Common myeloid progenitor, CD34-positive (primary cell): ENCODE measurements around the gene PNPLA8.

Experiments
- CTCF ChIA-PET: fragments of 350-600 bp; sonication (Branson Sonifier 250); formaldehyde crosslinking; loops from one replicate; lab custom pipeline; 2021; ENCODE audit warnings: antibody characterized with exemption; lab: Charles Lee
- POLR2A ChIA-PET: fragments of 350-600 bp; sonication (Branson Sonifier 250); formaldehyde crosslinking; loops from one replicate; lab custom pipeline; 2021; ENCODE audit warnings: antibody characterized with exemption; lab: Charles Lee
- DNase-seq, 3 donors: peaks; one replicate each; pipeline versions ENCODE4 v3.0.0 to v3.0.0-alpha.2; 2013
- H3K27ac ChIP-seq, 2 experiments: 1 replicate in 1 of 2; 2 replicates in 1 of 2; pipeline ENCODE4 v1.7.0; 2013; ENCODE audit warnings: inconsistent platforms in 2 of 2, low read length in 2 of 2, mild to moderate bottlenecking in 2 of 2, low read depth in 1 of 2, moderate library complexity in 1 of 2; ENCODE audit not compliant: severe bottlenecking in 2 of 2, insufficient read depth in 1 of 2, poor library complexity in 1 of 2
- H3K27me3 ChIP-seq, 5 experiments: replicated peaks in 2 of 5; 1 replicate in 3 of 5; 2 replicates in 2 of 5; pipeline versions ENCODE4 v1.6.1 to v1.7.0; 2013; ENCODE audit warnings: low read length in 4 of 5, mild to moderate bottlenecking in 2 of 5, moderate library complexity in 2 of 5, inconsistent platforms in 1 of 5; ENCODE audit not compliant: insufficient read depth in 5 of 5, control insufficient read depth in 4 of 5
- H3K36me3 ChIP-seq, 4 experiments: 1 replicate in 2 of 4; 2 replicates in 2 of 4; pipeline versions ENCODE4 v1.6.1 to v1.7.0; 2013; ENCODE audit warnings: low read length in 3 of 4, control low read depth in 1 of 4, mild to moderate bottlenecking in 1 of 4; ENCODE audit not compliant: control insufficient read depth in 4 of 4, insufficient read depth in 4 of 4
- H3K4me1 ChIP-seq, 4 experiments: 1 replicate in 3 of 4; 2 replicates in 1 of 4; pipeline versions ENCODE4 v1.6.1 to v1.7.1; 2013; ENCODE audit warnings: low read length in 3 of 4, mild to moderate bottlenecking in 3 of 4, control low read depth in 1 of 4, inconsistent platforms in 1 of 4, moderate library complexity in 1 of 4; ENCODE audit not compliant: control insufficient read depth in 4 of 4, insufficient read depth in 4 of 4; ENCODE audit errors: control extremely low read depth in 1 of 4
- H3K4me3 ChIP-seq, 7 experiments: 1 replicate in 4 of 7; 2 replicates in 3 of 7; pipeline versions ENCODE4 v1.5.1 to v1.7.0; 2013; ENCODE audit warnings: mild to moderate bottlenecking in 7 of 7, low read length in 6 of 7, moderate library complexity in 6 of 7, inconsistent platforms in 2 of 7, low read depth in 2 of 7, control low read depth in 1 of 7; ENCODE audit not compliant: insufficient read depth in 4 of 7, control insufficient read depth in 1 of 7; ENCODE audit errors: extremely low read depth in 1 of 7
- H3K9me3 ChIP-seq, 5 experiments: 1 replicate in 4 of 5; 2 replicates in 1 of 5; pipeline versions ENCODE4 v1.6.1 to v1.7.1; 2013; ENCODE audit warnings: low read length in 4 of 5, mild to moderate bottlenecking in 2 of 5, inconsistent platforms in 1 of 5, low read depth in 1 of 5, moderate library complexity in 1 of 5; ENCODE audit not compliant: control insufficient read depth in 4 of 5, insufficient read depth in 2 of 5; ENCODE audit errors: control extremely low read depth in 1 of 5
- WGBS: methylation state at CpG from one replicate; pipeline ENCODE4 v1.1.5; 2013; ENCODE audit not compliant: insufficient coverage; 5-methylcytosine and 5-hydroxymethylcytosine counted together

Gene PNPLA8

DNA sequence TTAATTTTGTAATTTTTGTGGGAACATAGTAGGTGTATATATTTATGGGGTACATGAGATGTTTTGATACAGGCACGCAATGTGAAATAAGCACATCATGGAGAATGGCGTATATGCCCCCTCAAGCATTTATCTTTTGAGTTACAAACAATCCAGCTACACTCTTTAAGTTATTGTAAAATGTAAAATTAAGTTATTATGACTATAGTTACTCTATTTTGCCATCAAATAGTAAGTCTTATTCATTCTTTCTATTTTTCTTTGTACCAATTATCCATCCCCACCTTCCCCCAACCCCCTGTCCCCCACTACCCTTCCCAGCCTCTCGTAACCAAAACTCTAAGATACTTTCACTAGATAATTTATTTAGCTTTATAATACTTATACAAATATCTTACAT is 7.8 kb upstream of the PNPLA8 start:
- no CpG with 5 or more reads among the region's 3 CpGs for WGBS
- Histone ChIP-seq H3K4me3 (no peak overlapping the region), H3K36me3 (no peaks in the 10 kb centered on the region), H3K4me1 (peaks cover 4 to 21% (median 8%) of the 10 kb centered on the region in 4 experiments), H3K27ac (no peak overlapping the region), H3K27me3 (no peaks in the 10 kb centered on the region), H3K9me3 (no peaks in the 10 kb centered on the region)
- ChIA-PET CTCF (no interaction called here), POLR2A (no interaction called here)
- no peak for DNase-seq

- H3K4me3 ChIP-seq, result no peak overlapping the region
- 92% methylated on average over 3 of the region's 3 CpGs for WGBS
- H3K36me3 ChIP-seq, result no peaks in the 10 kb centered on the region
- H3K9me3 ChIP-seq, result no peaks in the 10 kb centered on the region
- peaks cover 5 to 21% (median 12%) of the 10 kb centered on the region in 4 experiments for H3K4me1 ChIP-seq
- peak in 1 of 3 donors; percentile 17 for DNase-seq
- POLR2A ChIA-PET, result no interaction called here
- H3K27me3 ChIP-seq, result no peaks in the 10 kb centered on the region
- no peak overlapping the region for H3K27ac ChIP-seq
- CTCF ChIA-PET, result no interaction called here
These were observed 3.4 kb upstream of the PNPLA8 start for GRCh38 chr7:108529341-108529740.

DNA sequence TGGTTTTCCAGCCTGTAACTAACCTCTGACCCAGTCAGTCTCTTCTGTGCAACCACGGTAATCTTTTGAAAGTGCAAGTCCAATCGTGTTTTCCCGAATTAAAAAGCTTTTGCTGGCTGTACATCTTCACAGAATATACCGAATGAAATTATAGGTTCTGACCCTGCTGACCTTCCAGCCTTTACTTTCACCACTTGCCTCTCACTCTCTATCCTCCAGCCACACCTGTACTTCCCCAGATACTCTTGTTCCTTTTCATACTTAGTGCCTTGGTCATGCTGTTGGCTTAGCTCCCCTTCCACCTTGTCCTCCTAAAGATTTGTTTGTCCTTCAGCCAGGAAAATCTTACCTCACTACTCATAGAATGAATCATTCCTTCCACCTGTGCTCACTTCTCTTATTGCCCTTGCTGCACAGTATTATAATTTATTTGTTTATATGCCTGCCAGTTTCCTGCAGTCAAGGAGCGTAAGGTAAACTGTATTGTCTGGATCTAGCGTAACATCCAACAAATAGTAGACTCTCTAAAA is 2.3 kb upstream of the PNPLA8 start:
- no peak overlapping the region for H3K4me3 ChIP-seq
- no peaks in the 10 kb centered on the region for H3K36me3 ChIP-seq
- no peak for DNase-seq
- H3K4me1 ChIP-seq, result peaks cover 5 to 23% (median 12%) of the 10 kb centered on the region in 4 experiments
- 100% methylated on average over 4 of the region's 6 CpGs for WGBS
- H3K9me3 ChIP-seq, result no peaks in the 10 kb centered on the region
- H3K27me3 ChIP-seq, result no peaks in the 10 kb centered on the region
- no peak overlapping the region for H3K27ac ChIP-seq
- CTCF ChIA-PET, result no interaction called here
- POLR2A ChIA-PET, result interaction anchor here (2.7 kb wide), 1 partner anchor 42 kb away, joined by 14 read pairs; the partner anchor contains the start of genes DNAJB9 and THAP5

DNA sequence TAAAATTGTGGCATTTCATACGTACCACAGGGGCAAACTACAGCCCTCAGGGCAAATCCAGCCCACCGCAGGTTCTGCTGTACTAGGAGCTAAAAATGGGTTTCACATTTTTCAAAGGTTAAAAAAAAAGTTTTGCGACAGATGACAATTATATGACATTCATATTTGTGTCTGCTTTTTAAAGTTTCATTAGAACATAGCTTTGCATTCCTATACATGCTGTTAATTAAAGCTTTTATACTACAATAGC is 758 bp upstream of the PNPLA8 start:
- no peaks in the 10 kb centered on the region for H3K9me3 ChIP-seq
- H3K4me3 ChIP-seq, result peak overlapping the region; percentile 80 to 98 (median 92)
- ChIA-PET CTCF (interaction anchor here (0.9 to 1.3 kb wide), 4 partner anchors 10 to 43 kb away, joined by 3 read pairs; partner anchors contain the start of genes DNAJB9 and THAP5), POLR2A (interaction anchor here (2.7 kb wide), 1 partner anchor 43 kb away, joined by 14 read pairs; the partner anchor contains the start of genes DNAJB9 and THAP5)
- peak overlapping the region; percentile 95 to 99 for H3K27ac ChIP-seq
- peaks cover 5 to 23% (median 12%) of the 10 kb centered on the region in 4 experiments for H3K4me1 ChIP-seq
- H3K36me3 ChIP-seq, result peaks cover 0 to 2% (median 0%) of the 10 kb centered on the region in 4 experiments
- no peak for DNase-seq
- no peaks in the 10 kb centered on the region for H3K27me3 ChIP-seq
- 0% methylated on average over 1 of the region's 3 CpGs for WGBS

DNA sequence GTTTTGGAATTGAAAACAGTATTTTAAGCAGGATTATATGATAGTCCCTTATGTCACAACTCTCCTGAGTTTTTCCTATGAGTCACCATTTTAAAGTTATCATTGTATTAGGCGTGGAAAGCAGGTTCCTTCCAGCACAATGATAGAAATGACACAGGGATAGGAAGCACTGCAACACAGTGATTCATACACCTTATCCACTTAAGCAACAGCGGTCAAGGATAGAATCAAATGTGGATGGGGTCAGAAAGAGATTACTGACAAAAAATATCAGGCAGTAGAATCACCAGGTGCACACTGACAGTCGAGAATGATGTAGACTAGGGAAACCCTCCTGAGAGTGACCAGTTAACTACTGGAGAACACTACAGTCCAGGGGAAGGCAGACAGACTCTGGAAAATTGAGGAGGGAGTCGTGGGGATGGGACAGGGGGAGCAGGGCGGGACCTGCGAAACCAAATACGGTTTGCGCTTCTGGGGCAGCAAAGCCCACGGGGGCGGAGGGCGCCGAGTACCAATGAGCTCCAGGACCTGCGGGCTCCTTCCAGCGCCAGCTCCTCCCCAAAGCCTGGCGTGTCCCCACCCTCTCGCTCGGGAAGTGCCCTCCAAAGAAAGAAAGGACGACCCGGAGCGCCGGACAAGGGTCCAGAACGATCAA is 479 bp downstream of the PNPLA8 start:
- ChIA-PET POLR2A (interaction anchor here (0.6 to 2.7 kb wide), 4 partner anchors 9 to 45 kb away, joined by 3 to 14 read pairs (median 4); partner anchors contain the start of genes DNAJB9 and THAP5), CTCF (interaction anchor here (0.8 to 1.1 kb wide), 3 partner anchors 15 to 71 kb away, joined by 3 to 4 read pairs (median 4); partner anchors contain the start of genes DNAJB9 and THAP5)
- 0% methylated on average over 20 of the region's 22 CpGs for WGBS
- DNase-seq, result peak; percentile 20 to 65 (median 56)
- Histone ChIP-seq H3K36me3 (peaks cover 0 to 2% (median 0%) of the 10 kb centered on the region in 4 experiments), H3K9me3 (no peaks in the 10 kb centered on the region), H3K4me1 (peaks cover 5 to 23% (median 12%) of the 10 kb centered on the region in 4 experiments), H3K4me3 (peak overlapping the region; percentile 80 to 98 (median 92)), H3K27ac (peak overlapping the region; percentile 95 to 99), H3K27me3 (no peaks in the 10 kb centered on the region)

GRCh38 chr7:108522780-108523179 is 3.2 kb downstream of the PNPLA8 start:
- Histone ChIP-seq H3K4me1 (peaks cover 5 to 23% (median 12%) of the 10 kb centered on the region in 4 experiments), H3K9me3 (peaks cover 0 to 3% (median 0%) of the 10 kb centered on the region in 5 experiments), H3K36me3 (peaks cover 5 to 11% (median 8%) of the 10 kb centered on the region in 4 experiments), H3K27me3 (no peaks in the 10 kb centered on the region), H3K4me3 (no peak overlapping the region), H3K27ac (no peak overlapping the region)
- WGBS, result 100% methylated on average over 2 of the region's 2 CpGs
- POLR2A ChIA-PET, result no interaction called here
- no peak for DNase-seq
- CTCF ChIA-PET, result interaction anchor here (0.9 to 1.7 kb wide), 2 partner anchors 10 to 54 kb away, joined by 3 to 6 read pairs; no protein-coding TSS in a partner anchor

- CTCF ChIA-PET, result interaction anchor here (1.0 to 2.5 kb wide), 2 partner anchors 17 to 21 kb away, joined by 4 to 7 read pairs; no protein-coding TSS in a partner anchor
- Histone ChIP-seq H3K4me3 (no peak overlapping the region), H3K9me3 (peaks cover 0 to 4% (median 0%) of the 10 kb centered on the region in 5 experiments), H3K27me3 (no peaks in the 10 kb centered on the region), H3K36me3 (peaks cover 7 to 36% (median 19%) of the 10 kb centered on the region in 4 experiments), H3K27ac (no peak overlapping the region), H3K4me1 (no peaks in the 10 kb centered on the region)
- POLR2A ChIA-PET, result no interaction called here
- DNase-seq, result no peak
- WGBS, result 100% methylated on average over 1 of the region's 3 CpGs
These were observed 8.0 kb downstream of the PNPLA8 start for GRCh38 chr7:108517951-108518350.
